GM12873 (cell line): ENCODE results near the gene KLHDC7B.

Experiments used
- TF ChIP-seq, protein P1 (sequence below): IDR thresholded peaks from 2 replicates; pipeline ENCODE4 v1.5.1; 2012; ENCODE audit warnings: low read depth, mild to moderate bottlenecking, moderate library complexity, low read length, control low read depth; ENCODE audit not compliant: insufficient read depth; ENCODE audit errors: missing control alignments

The KLHDC7B gene

DNA sequence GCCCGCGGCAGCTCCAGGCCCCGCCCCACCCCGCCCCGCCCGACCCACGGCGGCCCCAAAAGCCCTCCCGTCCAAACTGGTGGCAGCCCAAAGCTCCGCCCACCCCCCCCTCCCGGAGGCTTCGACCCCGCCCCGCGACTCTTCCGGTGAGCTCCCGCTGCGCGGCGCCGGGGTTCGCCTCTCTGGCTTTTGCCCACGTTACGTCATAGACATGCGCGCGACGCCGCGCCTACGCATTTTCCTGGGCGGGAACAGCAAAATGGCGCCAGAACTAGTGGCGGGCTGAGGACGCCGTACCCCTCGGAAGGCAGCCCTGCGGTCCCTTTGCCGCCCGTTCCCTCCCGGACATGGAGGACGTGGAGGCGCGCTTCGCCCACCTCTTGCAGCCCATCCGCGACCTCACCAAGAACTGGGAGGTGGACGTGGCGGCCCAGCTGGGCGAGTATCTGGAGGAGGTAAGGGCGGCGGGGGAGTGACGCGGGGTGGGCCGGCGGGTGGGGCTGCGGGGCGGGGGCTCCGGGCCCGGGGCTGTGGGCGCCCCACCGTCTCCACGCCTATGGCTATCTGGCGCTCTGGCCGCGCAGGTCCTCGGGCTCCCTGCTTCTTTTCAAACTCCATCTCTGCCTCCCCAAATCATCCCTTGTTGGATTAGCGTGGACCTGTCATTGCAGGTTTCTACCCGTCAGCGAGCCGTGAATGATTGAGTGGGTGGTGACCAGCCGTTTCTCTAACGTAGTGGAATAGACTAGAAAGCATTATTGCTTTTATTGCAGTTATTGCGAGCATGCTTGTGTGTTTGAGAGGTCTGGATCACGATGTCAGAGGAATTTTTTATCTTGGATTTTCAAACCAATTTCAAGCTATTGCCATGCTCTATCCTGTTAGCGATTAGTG is 37.5 kb upstream of the KLHDC7B start, which contains the start of gene NCAPH2:
Gene NCAPH2 (plus strand): TSS at position 234 of the 894 bp plus-strand sequence. CDS start 114 bp downstream, at position 348.
- TF ChIP-seq, protein P1, sequence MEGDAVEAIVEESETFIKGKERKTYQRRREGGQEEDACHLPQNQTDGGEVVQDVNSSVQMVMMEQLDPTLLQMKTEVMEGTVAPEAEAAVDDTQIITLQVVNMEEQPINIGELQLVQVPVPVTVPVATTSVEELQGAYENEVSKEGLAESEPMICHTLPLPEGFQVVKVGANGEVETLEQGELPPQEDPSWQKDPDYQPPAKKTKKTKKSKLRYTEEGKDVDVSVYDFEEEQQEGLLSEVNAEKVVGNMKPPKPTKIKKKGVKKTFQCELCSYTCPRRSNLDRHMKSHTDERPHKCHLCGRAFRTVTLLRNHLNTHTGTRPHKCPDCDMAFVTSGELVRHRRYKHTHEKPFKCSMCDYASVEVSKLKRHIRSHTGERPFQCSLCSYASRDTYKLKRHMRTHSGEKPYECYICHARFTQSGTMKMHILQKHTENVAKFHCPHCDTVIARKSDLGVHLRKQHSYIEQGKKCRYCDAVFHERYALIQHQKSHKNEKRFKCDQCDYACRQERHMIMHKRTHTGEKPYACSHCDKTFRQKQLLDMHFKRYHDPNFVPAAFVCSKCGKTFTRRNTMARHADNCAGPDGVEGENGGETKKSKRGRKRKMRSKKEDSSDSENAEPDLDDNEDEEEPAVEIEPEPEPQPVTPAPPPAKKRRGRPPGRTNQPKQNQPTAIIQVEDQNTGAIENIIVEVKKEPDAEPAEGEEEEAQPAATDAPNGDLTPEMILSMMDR, result no peak

DNA sequence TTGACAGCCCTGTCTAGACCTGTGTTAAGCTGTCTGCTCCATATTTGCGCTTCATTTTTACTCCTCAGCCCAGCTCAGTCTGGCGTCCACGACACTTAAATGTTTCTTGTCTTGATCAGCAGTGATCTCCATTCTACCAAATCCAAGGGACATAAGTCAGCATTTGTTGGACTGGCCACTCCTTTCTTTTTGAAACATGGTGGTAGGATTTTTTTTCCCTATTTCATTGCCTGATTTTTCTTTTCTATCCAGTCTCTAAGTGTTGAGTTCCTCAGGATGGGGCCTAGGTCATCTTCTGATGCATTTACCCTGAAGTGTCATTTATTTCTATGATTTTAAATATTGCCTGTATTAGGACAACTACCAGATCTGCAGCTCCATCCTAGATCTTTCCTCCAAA is 36.8 kb upstream of the KLHDC7B start:
- TF ChIP-seq, protein P1, result no peak

DNA sequence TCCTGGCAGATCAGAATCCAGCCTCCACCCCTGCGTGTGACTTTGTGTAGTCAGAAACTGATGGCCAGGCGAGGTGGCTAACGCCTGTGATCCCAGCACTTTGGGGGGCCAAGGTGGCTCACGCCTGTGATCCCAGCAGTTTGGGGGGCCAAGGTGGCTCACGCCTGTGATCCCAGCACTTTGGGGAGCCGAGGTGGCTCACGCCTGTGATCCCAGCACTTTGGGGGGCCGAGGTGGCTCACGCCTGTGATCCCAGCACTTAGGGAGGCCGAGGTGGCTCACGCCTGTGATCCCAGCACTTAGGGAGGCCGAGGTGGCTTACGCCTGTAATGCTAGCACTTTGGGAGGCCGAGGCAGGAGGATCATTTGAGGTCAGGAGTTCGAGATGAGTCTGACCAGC is 32.5 kb upstream of the KLHDC7B start:
- TF ChIP-seq, protein P1, result no peak

DNA sequence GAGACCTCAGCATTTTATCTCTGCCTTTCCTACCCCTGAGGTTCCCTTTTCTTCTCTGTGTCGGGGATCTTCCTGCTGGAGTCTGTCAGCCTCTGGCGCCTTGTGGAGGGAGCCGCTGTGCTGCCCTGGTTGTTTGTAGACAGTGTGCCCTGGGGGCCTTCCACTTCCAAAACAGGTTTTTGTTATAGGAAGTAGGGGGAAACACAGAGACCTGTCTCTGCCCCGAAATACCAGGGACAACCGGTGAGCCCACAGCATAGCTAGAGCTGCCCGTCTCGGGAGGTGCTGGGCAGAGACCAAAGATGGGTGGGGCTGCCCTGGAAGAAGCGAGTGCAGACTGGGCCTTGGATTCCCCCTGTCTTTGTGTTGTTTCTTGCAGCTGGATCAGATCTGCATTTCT is 29.6 kb upstream of the KLHDC7B start:
- TF ChIP-seq, protein P1, result no peak

DNA sequence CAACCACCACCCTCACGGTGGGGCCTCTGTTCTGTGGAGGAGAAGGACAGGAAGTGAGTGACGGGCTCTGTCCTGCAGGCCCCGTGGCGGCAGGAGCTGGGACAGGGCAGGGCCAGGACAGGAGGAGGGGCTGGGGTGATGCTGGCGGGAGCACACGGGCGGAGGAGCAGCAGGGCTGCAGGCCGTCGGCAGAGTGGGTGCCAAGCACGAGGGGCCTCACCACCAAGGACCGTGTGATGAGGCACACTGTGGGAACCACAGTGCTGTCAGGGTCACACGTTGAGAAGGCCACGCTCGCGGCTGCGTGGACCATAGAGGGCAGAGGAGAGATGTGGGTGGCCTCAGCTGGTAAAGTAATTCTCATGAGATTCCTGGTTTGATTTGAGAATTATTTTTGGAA is 28.8 kb upstream of the KLHDC7B start:
- TF ChIP-seq, protein P1, result no peak

DNA sequence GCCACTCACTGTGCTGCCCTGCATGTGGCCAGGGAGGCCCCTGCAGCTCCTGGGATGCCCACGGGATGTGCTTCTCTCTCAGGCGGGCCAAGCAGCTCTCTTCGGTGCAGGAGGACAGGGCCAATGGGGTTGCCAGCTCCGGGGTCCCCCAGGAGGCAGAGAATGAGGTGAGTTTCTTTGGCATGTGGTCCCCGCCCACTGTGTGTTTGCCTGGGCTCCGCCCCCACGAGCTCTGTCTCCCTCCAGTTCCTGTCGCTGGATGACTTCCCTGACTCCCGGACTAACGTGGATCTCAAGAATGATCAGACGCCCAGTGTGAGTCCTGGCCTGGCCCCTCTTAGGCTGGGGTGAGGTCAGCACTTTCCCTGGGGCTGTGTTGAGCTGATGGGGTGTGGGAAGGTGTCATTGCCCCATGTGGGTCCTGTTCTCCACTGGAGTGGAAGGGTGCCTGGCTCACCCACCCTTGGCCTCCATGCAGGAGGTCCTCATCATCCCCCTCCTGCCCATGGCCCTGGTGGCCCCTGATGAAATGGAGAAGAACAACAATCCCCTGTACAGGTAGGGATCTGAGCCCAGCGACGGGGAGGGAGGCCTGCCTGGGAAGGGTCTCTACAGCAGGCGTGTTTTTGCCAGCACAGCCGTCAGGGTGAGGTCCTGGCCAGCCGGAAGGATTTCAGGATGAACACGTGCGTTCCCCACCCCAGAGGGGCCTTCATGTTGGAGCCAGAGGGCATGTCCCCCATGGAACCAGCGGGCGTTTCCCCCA is 28.0 kb upstream of the KLHDC7B start:
- TF ChIP-seq, protein P1, result no peak

DNA sequence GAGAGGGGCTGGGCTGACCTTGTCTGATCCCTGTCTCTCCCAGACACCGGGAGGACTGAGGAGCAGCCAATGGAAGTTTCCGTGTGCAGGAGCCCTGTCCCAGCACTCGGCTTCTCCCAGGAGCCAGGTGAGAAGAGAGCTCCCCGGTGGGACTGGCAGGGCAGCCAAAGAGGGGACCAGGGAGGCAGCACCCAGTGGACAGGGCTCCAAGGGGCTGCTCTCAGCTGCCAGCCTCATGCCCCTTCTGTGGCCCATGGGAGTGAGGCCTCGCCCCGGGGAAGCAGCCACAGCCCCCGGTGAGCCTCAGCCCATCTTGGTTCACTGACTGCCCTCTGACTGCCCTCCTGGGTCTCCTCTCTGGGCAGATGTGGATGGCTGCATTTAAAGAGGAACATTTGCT is 27.1 kb upstream of the KLHDC7B start:
- TF ChIP-seq, protein P1, result no peak
